Activated naive CD8-positive, alpha-beta T cell (primary cell): ENCODE data around the gene NAPEPLD.
A peak's percentile ranks its signal among the peaks of the same experiment; 100 is the strongest.
"Not testable (repeated sequence)": the region's sequence is repeated elsewhere in the genome, so short reads cannot be mapped to it uniquely, and the experiment has no call there.

Experiments used
- H3K27ac Mint-ChIP-seq: one replicate; pipeline ENCODE4 v1.8.0; 2021; ENCODE audit warnings: mixed read lengths
- H3K27me3 Mint-ChIP-seq: one replicate; pipeline ENCODE4 v1.8.0; 2021; ENCODE audit warnings: mixed read lengths
- H3K36me3 Mint-ChIP-seq: one replicate; pipeline ENCODE4 v1.8.0; 2021; ENCODE audit warnings: mixed read lengths
- H3K4me1 Mint-ChIP-seq: one replicate; pipeline ENCODE4 v1.8.0; 2021; ENCODE audit warnings: low read depth, mixed read lengths
- H3K4me3 Mint-ChIP-seq: one replicate; pipeline ENCODE4 v1.8.0; 2021; ENCODE audit warnings: mild to moderate bottlenecking, mixed read lengths
- H3K9me3 Mint-ChIP-seq: one replicate; pipeline ENCODE4 v1.8.0; 2021; ENCODE audit warnings: low read depth, mixed read lengths

Gene NAPEPLD

GRCh38 chr7:103101543-103101942 lies 47.4 kb downstream of the NAPEPLD start:
- no peaks in the 10 kb centered on the region for H3K27me3 Mint-ChIP-seq
- H3K27ac Mint-ChIP-seq = no peak overlapping the region
- peaks cover 4% of the 10 kb centered on the region for H3K36me3 Mint-ChIP-seq
- H3K4me3 Mint-ChIP-seq = no peak overlapping the region
- H3K4me1 Mint-ChIP-seq = no peaks in the 10 kb centered on the region
- no peaks in the 10 kb centered on the region for H3K9me3 Mint-ChIP-seq

GRCh38 chr7:103100348-103100747 lies 48.6 kb downstream of the NAPEPLD start:
- H3K27ac Mint-ChIP-seq = peak overlapping the region; percentile 25
- H3K36me3 Mint-ChIP-seq = peaks cover 5% of the 10 kb centered on the region
- H3K4me3 Mint-ChIP-seq = no peak overlapping the region
- no peaks in the 10 kb centered on the region for H3K27me3 Mint-ChIP-seq
- no peaks in the 10 kb centered on the region for H3K4me1 Mint-ChIP-seq
- H3K9me3 Mint-ChIP-seq = no peaks in the 10 kb centered on the region

GRCh38 chr7:103097041-103097440 lies 51.9 kb downstream of the NAPEPLD start:
- no peaks in the 10 kb centered on the region for H3K27me3 Mint-ChIP-seq
- H3K4me1 Mint-ChIP-seq = peaks cover 2% of the 10 kb centered on the region
- no peak overlapping the region for H3K27ac Mint-ChIP-seq
- no peaks in the 10 kb centered on the region for H3K9me3 Mint-ChIP-seq
- peaks cover 8% of the 10 kb centered on the region for H3K36me3 Mint-ChIP-seq
- H3K4me3 Mint-ChIP-seq = no peak overlapping the region

GRCh38 chr7:103095558-103095957 lies 53.3 kb downstream of the NAPEPLD start:
- not testable (repeated sequence) for H3K36me3 Mint-ChIP-seq, H3K27ac Mint-ChIP-seq

GRCh38 chr7:103094102-103094501 lies 54.8 kb downstream of the NAPEPLD start:
- no peaks in the 10 kb centered on the region for H3K27me3 Mint-ChIP-seq
- H3K36me3 Mint-ChIP-seq = peaks cover 8% of the 10 kb centered on the region
- H3K9me3 Mint-ChIP-seq = no peaks in the 10 kb centered on the region
- H3K27ac Mint-ChIP-seq = no peak overlapping the region
- H3K4me3 Mint-ChIP-seq = no peak overlapping the region
- H3K4me1 Mint-ChIP-seq = peaks cover 2% of the 10 kb centered on the region

More at GRCh38 chr7:103095558-103095957, 53.3 kb downstream of the NAPEPLD start:
- not testable (repeated sequence) for H3K9me3 Mint-ChIP-seq, H3K4me3 Mint-ChIP-seq, H3K4me1 Mint-ChIP-seq, H3K27me3 Mint-ChIP-seq

GRCh38 chr7:103093429-103093828 lies 55.5 kb downstream of the NAPEPLD start:
- no peak overlapping the region for H3K27ac Mint-ChIP-seq
- H3K36me3 Mint-ChIP-seq = peaks cover 11% of the 10 kb centered on the region
- peaks cover 2% of the 10 kb centered on the region for H3K4me1 Mint-ChIP-seq
- H3K27me3 Mint-ChIP-seq = no peaks in the 10 kb centered on the region
- H3K4me3 Mint-ChIP-seq = no peak overlapping the region
- H3K9me3 Mint-ChIP-seq = no peaks in the 10 kb centered on the region

GRCh38 chr7:103092321-103092720 lies 56.6 kb downstream of the NAPEPLD start:
- H3K4me3 Mint-ChIP-seq, H3K27me3 Mint-ChIP-seq, H3K9me3 Mint-ChIP-seq, H3K27ac Mint-ChIP-seq, H3K4me1 Mint-ChIP-seq: not testable (repeated sequence)
- H3K36me3 Mint-ChIP-seq = peaks cover 15% of the 10 kb centered on the region

- Mint-ChIP-seq H3K36me3 (peaks cover 8% of the 10 kb centered on the region), H3K4me1 (peaks cover 23% of the 10 kb centered on the region), H3K4me3 (no peak overlapping the region), H3K27ac (no peak overlapping the region), H3K9me3 (no peaks in the 10 kb centered on the region), H3K27me3 (no peaks in the 10 kb centered on the region)
Measured at GRCh38 chr7:103083210-103083609, 65.7 kb downstream of the NAPEPLD start.

- no peak overlapping the region for H3K4me3 Mint-ChIP-seq
- H3K4me1 Mint-ChIP-seq = peaks cover 29% of the 10 kb centered on the region
- H3K9me3 Mint-ChIP-seq = no peaks in the 10 kb centered on the region
- H3K27me3 Mint-ChIP-seq = no peaks in the 10 kb centered on the region
- no peak overlapping the region for H3K27ac Mint-ChIP-seq
- H3K36me3 Mint-ChIP-seq = peaks cover 6% of the 10 kb centered on the region
Measured at GRCh38 chr7:103082497-103082896, 66.4 kb downstream of the NAPEPLD start.

GRCh38 chr7:103080923-103081322 lies 68.0 kb downstream of the NAPEPLD start:
- H3K4me1 Mint-ChIP-seq = peaks cover 42% of the 10 kb centered on the region

GRCh38 chr7:103079836-103080235 lies 69.1 kb downstream of the NAPEPLD start:
- H3K9me3 Mint-ChIP-seq = no peaks in the 10 kb centered on the region

More at GRCh38 chr7:103080923-103081322, 68.0 kb downstream of the NAPEPLD start:
- Mint-ChIP-seq H3K9me3 (no peaks in the 10 kb centered on the region), H3K36me3 (peaks cover 6% of the 10 kb centered on the region), H3K27me3 (no peaks in the 10 kb centered on the region), H3K27ac (no peak overlapping the region), H3K4me3 (no peak overlapping the region)

GRCh38 chr7:103078226-103078625 lies 70.7 kb downstream of the NAPEPLD start:
- peak overlapping the region; percentile 64 for H3K27ac Mint-ChIP-seq
- peaks cover 58% of the 10 kb centered on the region for H3K4me1 Mint-ChIP-seq
- H3K27me3 Mint-ChIP-seq, H3K9me3 Mint-ChIP-seq, H3K36me3 Mint-ChIP-seq: not testable (repeated sequence)
- H3K4me3 Mint-ChIP-seq = peak overlapping the region; percentile 10

More at GRCh38 chr7:103079836-103080235, 69.1 kb downstream of the NAPEPLD start:
- H3K27me3 Mint-ChIP-seq = no peaks in the 10 kb centered on the region
- no peak overlapping the region for H3K4me3 Mint-ChIP-seq
- H3K27ac Mint-ChIP-seq = no peak overlapping the region
- H3K36me3 Mint-ChIP-seq = peaks cover 6% of the 10 kb centered on the region
- peaks cover 48% of the 10 kb centered on the region for H3K4me1 Mint-ChIP-seq

- Mint-ChIP-seq H3K4me3 (no peak overlapping the region), H3K36me3 (peaks cover 6% of the 10 kb centered on the region), H3K27me3 (no peaks in the 10 kb centered on the region), H3K27ac (no peak overlapping the region), H3K9me3 (no peaks in the 10 kb centered on the region), H3K4me1 (peaks cover 54% of the 10 kb centered on the region)
Measured at GRCh38 chr7:103077318-103077717, 71.6 kb downstream of the NAPEPLD start.

GRCh38 chr7:103076764-103077163 lies 72.1 kb downstream of the NAPEPLD start:
- Mint-ChIP-seq H3K4me3 (peak overlapping the region; percentile 98), H3K9me3 (no peaks in the 10 kb centered on the region), H3K27ac (no peak overlapping the region), H3K36me3 (peaks cover 6% of the 10 kb centered on the region), H3K4me1 (peaks cover 49% of the 10 kb centered on the region), H3K27me3 (no peaks in the 10 kb centered on the region)

GRCh38 chr7:103075337-103075918 lies 73.5 kb downstream of the NAPEPLD start:
- Mint-ChIP-seq H3K4me3 (peak overlapping the region; percentile 98), H3K4me1 (peaks cover 51% of the 10 kb centered on the region), H3K27me3 (no peaks in the 10 kb centered on the region), H3K27ac (peak overlapping the region; percentile 95), H3K36me3 (peaks cover 6% of the 10 kb centered on the region), H3K9me3 (no peaks in the 10 kb centered on the region)
